Neuronal stem cell (in vitro differentiated cells): ENCODE measurements around the gene GNPAT.
A peak's percentile ranks its signal among the peaks of the same experiment; 100 is the strongest.

Experiments
- DNase-seq: peaks from one replicate; pipeline ENCODE4 v3.0.0-alpha.2; 2013; ENCODE audit warnings: low spot score
- H2AFZ ChIP-seq: one replicate; pipeline ENCODE4 v1.6.1; 2013; ENCODE audit warnings: mild to moderate bottlenecking, low read length, inconsistent platforms
- H2AK5ac ChIP-seq: 2 replicates; pipeline ENCODE4 v1.6.1; 2013; ENCODE audit warnings: low read depth, mild to moderate bottlenecking, inconsistent platforms, low read length, moderate library complexity, mixed read lengths
- H2BK120ac ChIP-seq: 2 replicates; pipeline ENCODE4 v1.6.1; 2013; ENCODE audit warnings: low read depth, mild to moderate bottlenecking, inconsistent platforms, low read length, moderate library complexity, mixed read lengths
- H2BK12ac ChIP-seq: one replicate; pipeline ENCODE4 v1.6.1; 2013; ENCODE audit warnings: low read length, inconsistent platforms
- H2BK15ac ChIP-seq: 2 replicates; pipeline ENCODE4 v1.6.1; 2013; ENCODE audit warnings: mild to moderate bottlenecking, low read length, inconsistent platforms, mixed read lengths
- H2BK5ac ChIP-seq: one replicate; pipeline ENCODE4 v1.6.1; 2013; ENCODE audit warnings: inconsistent platforms, mild to moderate bottlenecking, low read length, moderate library complexity
- H3K14ac ChIP-seq: one replicate; pipeline ENCODE4 v1.6.1; 2013; ENCODE audit warnings: low read length, inconsistent platforms
- H3K18ac ChIP-seq: 2 replicates; pipeline ENCODE4 v1.6.1; 2013; ENCODE audit warnings: low read length, inconsistent platforms
- H3K23ac ChIP-seq: 2 replicates; pipeline ENCODE4 v1.6.1; 2013; ENCODE audit warnings: low read depth, mild to moderate bottlenecking, mixed read lengths, low read length, inconsistent platforms; ENCODE audit not compliant: poor library complexity
- H3K27ac ChIP-seq: replicated peaks from 3 replicates; pipeline ENCODE4 v1.5.1; 2013; ENCODE audit warnings: low read length, inconsistent platforms
- H3K27me3 ChIP-seq, 3 experiments: 2 replicates each; pipeline ENCODE4 v1.6.1; 2013; ENCODE audit warnings: low read length in 3 of 3, mild to moderate bottlenecking in 2 of 3, inconsistent platforms in 1 of 3, low read depth in 1 of 3, mixed read lengths in 1 of 3, moderate library complexity in 1 of 3; ENCODE audit not compliant: control insufficient read depth in 3 of 3, insufficient read depth in 3 of 3
- H3K36me3 ChIP-seq, 2 donors: replicated peaks in 1 of 2; 2 replicates each; pipeline ENCODE4 v1.6.1; 2013; ENCODE audit warnings: low read length in 2 of 2; ENCODE audit not compliant: control insufficient read depth in 2 of 2, insufficient read depth in 2 of 2
- H3K4ac ChIP-seq: 2 replicates; pipeline ENCODE4 v1.6.1; 2013; ENCODE audit warnings: inconsistent platforms, mild to moderate bottlenecking, low read length, moderate library complexity
- H3K4me1 ChIP-seq, 2 donors: 1 replicate in 1 of 2; 2 replicates in 1 of 2; pipeline ENCODE4 v1.6.1; 2013; ENCODE audit warnings: low read length in 2 of 2, low read depth in 1 of 2; ENCODE audit not compliant: control insufficient read depth in 2 of 2, insufficient read depth in 1 of 2
- H3K4me2 ChIP-seq: one replicate; pipeline ENCODE4 v1.6.1; 2013; ENCODE audit warnings: mild to moderate bottlenecking, low read length, inconsistent platforms; ENCODE audit not compliant: insufficient read depth, poor library complexity, severe bottlenecking
- H3K4me3 ChIP-seq, 2 donors: 2 replicates each; pipeline ENCODE4 v1.5.1; 2013; ENCODE audit warnings: low read length in 2 of 2, mild to moderate bottlenecking in 2 of 2, inconsistent platforms in 1 of 2, moderate library complexity in 1 of 2
- H3K79me1 ChIP-seq: one replicate; pipeline ENCODE4 v1.6.1; 2013; ENCODE audit warnings: low read depth, mild to moderate bottlenecking, inconsistent platforms, low read length, moderate library complexity
- H3K9ac ChIP-seq: one replicate; pipeline ENCODE4 v1.6.1; 2013; ENCODE audit warnings: mild to moderate bottlenecking, low read depth, low read length, inconsistent platforms; ENCODE audit not compliant: poor library complexity
- H3K9me3 ChIP-seq, 2 donors: replicated peaks in 1 of 2; 2 replicates each; pipeline versions ENCODE3 to v1.6.1; 2013; ENCODE audit warnings: low read length in 2 of 2, mild to moderate bottlenecking in 2 of 2, inconsistent platforms in 1 of 2, low read depth in 1 of 2, mixed read lengths in 1 of 2, moderate library complexity in 1 of 2; ENCODE audit not compliant: control insufficient read depth in 2 of 2, insufficient read depth in 1 of 2
- H4K8ac ChIP-seq: one replicate; pipeline ENCODE4 v1.6.1; 2013; ENCODE audit warnings: low read depth, mild to moderate bottlenecking, inconsistent platforms, low read length, moderate library complexity
- H4K91ac ChIP-seq: one replicate; pipeline ENCODE4 v1.6.1; 2013; ENCODE audit warnings: low read length, low read depth, mild to moderate bottlenecking, inconsistent platforms; ENCODE audit not compliant: poor library complexity
- WGBS, 2 donors: extraction: QIAGEN DNeasy Blood & Tissue Kit; methylation state at CpG; one replicate each; pipeline ENCODE4 v1.1.7; 2013; ENCODE audit warnings: missing lambda C conversion rate in 2 of 2, mixed read lengths in 1 of 2; ENCODE audit not compliant: insufficient read length in 2 of 2, insufficient replicate concordance in 1 of 2; ENCODE audit errors: extremely low coverage in 2 of 2; 5-methylcytosine and 5-hydroxymethylcytosine counted together

Gene GNPAT

DNA sequence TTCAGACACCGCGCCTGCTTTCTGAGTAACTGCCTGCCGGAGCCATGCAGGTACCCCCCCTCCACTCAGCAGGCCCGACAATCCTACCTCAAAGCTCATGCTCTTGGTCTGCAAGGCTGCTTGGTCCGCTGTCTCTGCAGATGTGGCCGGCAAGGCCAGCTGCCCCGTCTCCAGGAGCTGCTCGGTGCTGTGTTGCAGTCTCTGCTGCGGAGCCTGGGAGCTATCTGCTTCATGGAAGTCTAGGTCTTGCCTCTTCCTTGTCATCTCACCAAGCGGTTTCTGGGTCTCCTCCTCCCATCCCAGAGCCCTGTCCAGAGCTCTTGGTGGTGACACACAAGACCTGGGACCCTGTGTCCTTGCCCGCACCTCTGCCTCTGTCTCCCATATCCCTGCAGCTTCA lies 24.0 kb upstream of the GNPAT start:
- Histone ChIP-seq H4K8ac (no peak overlapping the region), H2AFZ (peak overlapping the region; percentile 94), H2BK5ac (no peak overlapping the region), H3K4me1 (peaks cover 0 to 3% of the 10 kb centered on the region in 2 donors), H2BK15ac (no peak overlapping the region), H3K4ac (no peak overlapping the region), H3K4me2 (no peak overlapping the region), H4K91ac (no peak overlapping the region), H2AK5ac (no peak overlapping the region), H3K36me3 (no peaks in the 10 kb centered on the region), H3K27me3 (peaks cover 0 to 23% (median 0%) of the 10 kb centered on the region in 3 experiments), H3K27ac (no peak overlapping the region), H2BK12ac (peak overlapping the region; percentile 79), H3K9ac (peak overlapping the region; percentile 22), H3K23ac (no peak overlapping the region), H3K79me1 (no peaks in the 10 kb centered on the region), H3K4me3 (no peak overlapping the region), H2BK120ac (no peak overlapping the region), H3K14ac (peak overlapping the region; percentile 57), H3K9me3 (no peaks in the 10 kb centered on the region), H3K18ac (no peak overlapping the region)
- DNase-seq: no peak
- no CpG with 5 or more reads among the region's 11 CpGs for WGBS, 2 donors

DNA sequence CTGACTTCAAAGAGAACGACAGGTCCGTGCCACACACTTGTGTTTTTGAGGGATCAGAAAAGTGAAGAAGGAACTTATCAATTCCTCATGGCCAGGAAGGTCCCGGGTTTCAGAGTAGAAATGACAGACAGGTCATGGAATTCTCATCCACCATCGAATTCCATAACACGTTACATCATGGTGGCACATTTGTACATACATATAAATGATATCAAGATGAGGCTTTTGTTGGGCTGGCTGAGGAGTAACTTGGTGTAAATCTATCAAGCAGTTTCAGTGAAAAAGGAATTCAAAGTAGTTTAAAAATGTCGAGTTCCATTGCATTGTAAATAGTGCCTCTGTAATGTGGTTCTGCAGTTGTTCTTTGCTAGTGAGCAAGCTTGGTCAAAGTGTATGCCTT lies 22.9 kb upstream of the GNPAT start:
- Histone ChIP-seq H4K8ac (no peak overlapping the region), H3K4me1 (peaks cover 0 to 3% of the 10 kb centered on the region in 2 donors), H3K9me3 (no peaks in the 10 kb centered on the region), H2AFZ (peak overlapping the region; percentile 18), H2BK120ac (no peak overlapping the region), H3K79me1 (no peaks in the 10 kb centered on the region), H3K27me3 (peaks cover 0 to 12% (median 0%) of the 10 kb centered on the region in 3 experiments), H2BK5ac (no peak overlapping the region), H2AK5ac (no peak overlapping the region), H2BK15ac (peak overlapping the region; percentile 27), H2BK12ac (no peak overlapping the region), H3K9ac (no peak overlapping the region), H3K4me2 (no peak overlapping the region), H3K14ac (no peak overlapping the region), H3K23ac (no peak overlapping the region), H3K27ac (no peak overlapping the region), H3K18ac (no peak overlapping the region), H3K36me3 (peaks cover 0 to 4% of the 10 kb centered on the region in 2 donors), H4K91ac (no peak overlapping the region), H3K4ac (no peak overlapping the region), H3K4me3 (no peak overlapping the region)
- DNase-seq: no peak
- WGBS, 2 donors: no CpG with 5 or more reads among the region's 6 CpGs

DNA sequence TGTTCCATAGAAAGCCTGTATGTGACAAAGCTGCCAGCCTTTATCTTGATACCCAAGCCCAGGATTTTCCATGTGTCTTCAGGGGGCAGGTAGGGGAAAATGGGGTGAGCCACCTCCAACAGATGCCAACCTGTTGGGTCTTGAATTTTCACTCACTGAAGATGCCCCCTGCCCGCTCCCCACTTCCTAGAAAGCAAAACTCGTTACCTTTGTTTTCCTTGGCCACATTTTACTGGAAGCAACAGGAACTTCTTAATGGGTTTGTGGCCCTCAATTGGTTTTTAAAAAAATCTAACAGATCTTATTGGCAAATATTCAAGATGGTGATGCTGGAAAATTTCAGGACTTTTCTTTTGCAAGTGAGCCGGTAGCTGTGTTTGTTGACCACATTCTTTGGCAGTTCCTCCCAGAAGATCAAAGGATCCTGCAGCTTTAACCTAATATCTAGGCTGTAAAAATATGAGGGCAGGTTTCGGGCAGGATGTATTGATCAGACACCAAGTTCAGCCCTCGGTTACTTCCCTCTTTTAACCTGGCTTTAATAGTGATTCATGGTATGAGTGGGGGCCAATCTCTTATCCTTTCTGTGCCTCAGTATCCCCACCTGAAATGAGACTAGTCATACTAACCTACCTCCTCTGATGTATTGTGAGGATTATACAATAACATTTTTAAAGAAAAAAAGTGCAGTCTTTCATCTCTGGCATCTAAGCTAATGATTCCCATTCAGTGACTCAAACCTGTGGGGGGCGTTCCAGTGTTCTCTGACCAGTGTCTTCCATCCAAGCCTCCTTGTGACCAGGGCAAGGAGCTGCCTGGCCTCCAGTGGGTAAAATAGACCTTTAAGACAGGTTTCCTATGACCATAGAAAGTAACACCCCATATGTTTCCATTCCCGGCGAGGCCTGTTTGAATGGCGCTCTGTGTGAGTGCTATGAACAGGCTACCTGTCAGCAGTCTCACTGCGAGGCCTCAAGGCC lies 21.3 kb upstream of the GNPAT start:
- WGBS, 2 donors: no CpG with 5 or more reads among the region's 10 CpGs

GRCh38 chr1:231220801-231221200 lies 20.2 kb upstream of the GNPAT start:
- H3K9ac ChIP-seq: no peak overlapping the region
- peaks cover 6 to 28% of the 10 kb centered on the region in 2 donors for H3K36me3 ChIP-seq
- H3K4me1 ChIP-seq: peaks cover 0 to 3% of the 10 kb centered on the region in 2 donors
- no peak for DNase-seq
- H3K9me3 ChIP-seq: no peaks in the 10 kb centered on the region
- H3K23ac ChIP-seq: no peak overlapping the region
- H3K14ac ChIP-seq: no peak overlapping the region
- no peak overlapping the region for H3K18ac ChIP-seq
- no peak overlapping the region for H3K4ac ChIP-seq
- H2BK15ac ChIP-seq: no peak overlapping the region
- no peak overlapping the region for H4K91ac ChIP-seq
- no peak overlapping the region for H2BK5ac ChIP-seq
- H3K27ac ChIP-seq: no peak overlapping the region
- H3K4me2 ChIP-seq: no peak overlapping the region
- no peak overlapping the region for H2AFZ ChIP-seq
- no peak overlapping the region for H3K4me3 ChIP-seq
- H4K8ac ChIP-seq: no peak overlapping the region
- no peak overlapping the region for H2AK5ac ChIP-seq
- no peak overlapping the region for H2BK12ac ChIP-seq
- H2BK120ac ChIP-seq: no peak overlapping the region
- H3K79me1 ChIP-seq: no peaks in the 10 kb centered on the region
- WGBS, 2 donors: no CpG with 5 or more reads among the region's 11 CpGs
- H3K27me3 ChIP-seq: peaks cover 0 to 5% (median 0%) of the 10 kb centered on the region in 3 experiments

More for the DNA sequence above, 21.3 kb upstream of the GNPAT start:
- Histone ChIP-seq H3K14ac (no peak overlapping the region), H3K4me2 (no peak overlapping the region), H2BK5ac (no peak overlapping the region), H2AFZ (no peak overlapping the region), H3K23ac (no peak overlapping the region), H3K79me1 (no peaks in the 10 kb centered on the region), H3K4ac (no peak overlapping the region), H3K4me1 (peaks cover 0 to 3% of the 10 kb centered on the region in 2 donors), H2BK12ac (no peak overlapping the region), H2BK120ac (no peak overlapping the region), H2BK15ac (no peak overlapping the region), H3K18ac (no peak overlapping the region), H4K8ac (no peak overlapping the region), H3K9ac (no peak overlapping the region), H2AK5ac (no peak overlapping the region), H3K36me3 (peaks cover 4 to 17% of the 10 kb centered on the region in 2 donors), H3K4me3 (no peak overlapping the region), H3K27me3 (peaks cover 0 to 10% (median 0%) of the 10 kb centered on the region in 3 experiments), H4K91ac (no peak overlapping the region), H3K27ac (no peak overlapping the region), H3K9me3 (no peaks in the 10 kb centered on the region)
- no peak for DNase-seq
